OCI-LY1 (cell line): ENCODE results near the gene ULBP2.

Experiments used
- CTCF ChIP-seq: fragments of 200-600 bp; sonication (generic), shearing (Covaris generic); IDR thresholded peaks from 2 replicates; pipeline ENCODE4 v1.5.1; 2017; ENCODE audit warnings: mild to moderate bottlenecking, antibody characterized with exemption, low read length, moderate library complexity, mixed read lengths
- EZH2 ChIP-seq: fragments of 200-600 bp; sonication (generic), shearing (Covaris generic); IDR thresholded peaks from 2 replicates; pipeline ENCODE4 v1.8.0; 2017; ENCODE audit warnings: borderline replicate concordance, mixed run types, mild to moderate bottlenecking, antibody characterized with exemption, low read length, moderate library complexity, mixed read lengths

- TF ChIP-seq CTCF (no peak), EZH2 (no peak)
Measured at GRCh38 chr6:149950423-149950822, 8.6 kb downstream of the ULBP2 start.
